K562 (cell line): ENCODE measurements around the gene SLC9A1. TPM values are rescaled to one million over a fixed set of nuclear protein-coding genes. Genes with fewer than 3 reads are reported as not detected.
A peak's percentile ranks its signal among the peaks of the same experiment; 100 is the strongest.

Experiments used
- CCNT2 ChIP-seq: IDR thresholded peaks from 2 replicates; pipeline ENCODE4 v1.6.1; 2011; ENCODE audit warnings: borderline replicate concordance, low read depth, mild to moderate bottlenecking, moderate library complexity, mixed read lengths, low read length; ENCODE audit not compliant: insufficient read length; ENCODE audit errors: extremely low read depth
- GATA2 ChIP-seq: sonication (generic); formaldehyde crosslinking; IDR thresholded peaks from 2 replicates; pipeline ENCODE4 v1.4.0; 2020; ENCODE audit warnings: mild to moderate bottlenecking, missing genetic modification reagents
- ILF3 ChIP-seq: fragments of 450-650 bp; IDR thresholded peaks from 2 replicates; pipeline ENCODE4 v1.6.1; 2018; ENCODE audit warnings: antibody characterized with exemption, mild to moderate bottlenecking, moderate library complexity, borderline replicate concordance
- NFE2L1 ChIP-seq: fragments of 450-650 bp; IDR thresholded peaks from 2 replicates; pipeline ENCODE4 v1.6.1; 2016; ENCODE audit warnings: missing genetic modification characterization, low read depth, mild to moderate bottlenecking, missing compliant biosample characterization, moderate library complexity, borderline replicate concordance
- NR4A1 ChIP-seq, 2 experiments: fragments of 250-450 bp in 1 of 2; fragments of 450-650 bp in 1 of 2; sonication (Bioruptor Pico) in 1 of 2; IDR thresholded peaks; 2 replicates each; pipeline versions ENCODE4 v1.4.0 to v1.6.1; 2016 to 2020; ENCODE audit warnings: mild to moderate bottlenecking in 2 of 2, missing compliant biosample characterization in 1 of 2, missing genetic modification characterization in 1 of 2, moderate library complexity in 1 of 2
- RBM15 ChIP-seq: fragments of 200-400 bp; formaldehyde crosslinking; IDR thresholded peaks from 2 replicates; pipeline ENCODE4 v1.6.1; 2018; ENCODE audit warnings: mild to moderate bottlenecking, low read length, moderate library complexity; ENCODE audit not compliant: insufficient read depth
- RFX5 ChIP-seq: IDR thresholded peaks from 2 replicates; pipeline ENCODE4 v1.6.1; 2011; ENCODE audit warnings: low read depth, mild to moderate bottlenecking, improper control_type of control experiment, low read length
- SIN3A ChIP-seq, 2 experiments: fragments of 150-350 bp in 1 of 2; IDR thresholded peaks; 2 replicates each; pipeline ENCODE4 v1.6.1; 2011 to 2016; ENCODE audit warnings: borderline replicate concordance in 2 of 2, low read depth in 2 of 2, low read length in 2 of 2, mild to moderate bottlenecking in 2 of 2, moderate library complexity in 2 of 2; ENCODE audit not compliant: control insufficient read depth in 1 of 2
- SRSF1 ChIP-seq: fragments of 200-400 bp; formaldehyde crosslinking; IDR thresholded peaks from 2 replicates; pipeline ENCODE4 v1.6.1; 2017; ENCODE audit warnings: mild to moderate bottlenecking, low read depth, low read length, moderate library complexity
- ZBTB11 ChIP-seq, 3 experiments: fragments of 200-800 bp in 1 of 3; fragments of 250-450 bp in 1 of 3; fragments of 450-650 bp in 1 of 3; sonication (Bioruptor Pico) in 1 of 3; sonication (Bioruptor generic) in 1 of 3; formaldehyde crosslinking in 1 of 3; IDR thresholded peaks; 2 replicates each; pipeline versions ENCODE4 v1.6.1 to v1.8.0; 2016 to 2022; ENCODE audit warnings: mild to moderate bottlenecking in 2 of 3, missing genetic modification characterization in 2 of 3, missing compliant biosample characterization in 1 of 3, moderate library complexity in 1 of 3
- ZNF133 ChIP-seq: fragments of 250-450 bp; sonication (Bioruptor Pico); IDR thresholded peaks from 2 replicates; pipeline ENCODE4 v1.4.0; 2020; ENCODE audit warnings: mild to moderate bottlenecking
- ZNF23 ChIP-seq: fragments of 250-450 bp; sonication (Bioruptor Pico); IDR thresholded peaks from 2 replicates; pipeline ENCODE4 v1.4.0; 2020; ENCODE audit warnings: mild to moderate bottlenecking
- ZNF584 ChIP-seq: fragments of 200-800 bp; sonication (Bioruptor generic); IDR thresholded peaks from 2 replicates; pipeline ENCODE4 v1.6.1; 2016; ENCODE audit warnings: low read depth, mild to moderate bottlenecking, missing genetic modification characterization, missing compliant biosample characterization
- ZNF76 ChIP-seq: fragments of 250-450 bp; sonication (Bioruptor Pico); IDR thresholded peaks from 2 replicates; pipeline ENCODE4 v1.4.0; 2020; ENCODE audit warnings: mild to moderate bottlenecking, moderate library complexity, borderline replicate concordance
- polyA plus RNA-seq, 8 experiments: library from polyadenylated mRNA; depleted of rRNA in 4 of 8; stranded (reverse) in 5 of 8; unstranded in 3 of 8; fragments of >200 nt; fragmentation: Nextera tagmentation in 2 of 8; fragmentation: Illumina TruSeq in 1 of 8; extraction: Ambion mirVana in 2 of 8; extraction: Trizol in 1 of 8; gene quantifications; 2 replicates each; pipeline versions ENCODE4 v1.2.1 to v1.2.3, GENCODE V29; 2011 to 2014; ENCODE audit warnings: inconsistent platforms in 1 of 8, missing spikeins in 1 of 8
- total RNA-seq, 7 experiments: library from RNA; depleted of rRNA in 6 of 7; stranded (reverse); fragments of >200 nt in 6 of 7; fragmentation: Illumina TruSeq in 2 of 7; extraction: Trizol in 2 of 7; gene quantifications; 2 replicates each; pipeline versions ENCODE4 v1.2.1 to v1.2.3, GENCODE V29; 2011 to 2021; ENCODE audit warnings: low replicate concordance in 1 of 7
- TF ChIP-seq, protein P1 (sequence below): fragments of 250-450 bp; sonication (Bioruptor Pico); IDR thresholded peaks from 2 replicates; pipeline ENCODE4 v1.8.0; 2021; ENCODE audit warnings: mild to moderate bottlenecking, moderate library complexity
- TF ChIP-seq, protein P2 (sequence below): IDR thresholded peaks from 2 replicates; pipeline ENCODE4 v1.6.1; 2012; ENCODE audit warnings: low read depth, low read length, improper control_type of control experiment, borderline replicate concordance
- TF ChIP-seq, protein P3 (sequence below): fragments of 450-650 bp; IDR thresholded peaks from 2 replicates; pipeline ENCODE4 v1.6.1; 2017; ENCODE audit warnings: mild to moderate bottlenecking, moderate library complexity

The SLC9A1 gene
- total and polyA plus RNA-seq, 9 of the 15 experiments (the other 6 are each of a cell fraction or from before 2014, with no cell fraction given) = 0.59 to 14.4 (median 2.0) TPM

- TF ChIP-seq, protein P1, sequence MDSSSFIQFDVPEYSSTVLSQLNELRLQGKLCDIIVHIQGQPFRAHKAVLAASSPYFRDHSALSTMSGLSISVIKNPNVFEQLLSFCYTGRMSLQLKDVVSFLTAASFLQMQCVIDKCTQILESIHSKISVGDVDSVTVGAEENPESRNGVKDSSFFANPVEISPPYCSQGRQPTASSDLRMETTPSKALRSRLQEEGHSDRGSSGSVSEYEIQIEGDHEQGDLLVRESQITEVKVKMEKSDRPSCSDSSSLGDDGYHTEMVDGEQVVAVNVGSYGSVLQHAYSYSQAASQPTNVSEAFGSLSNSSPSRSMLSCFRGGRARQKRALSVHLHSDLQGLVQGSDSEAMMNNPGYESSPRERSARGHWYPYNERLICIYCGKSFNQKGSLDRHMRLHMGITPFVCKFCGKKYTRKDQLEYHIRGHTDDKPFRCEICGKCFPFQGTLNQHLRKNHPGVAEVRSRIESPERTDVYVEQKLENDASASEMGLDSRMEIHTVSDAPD = no peak
- TF ChIP-seq ZNF76 (CRISPR knock-in tag) (no peak), RBM15 (no peak), CCNT2 (peak; percentile 23), ZBTB11 (CRISPR knock-in tag; IDR thresholded peaks at IDR 0.05) (peak in 1 of 3 experiments; percentile 53; a peak in 2 of 6 replicates), SRSF1 (no peak), NR4A1 (CRISPR knock-in tag; IDR thresholded peaks at IDR 0.05) (no peak), NR4A1 (tag; IDR thresholded peaks at IDR 0.05) (peak; percentile 69; the same call in 1 of the 2 replicates), ZNF133 (CRISPR knock-in tag) (no peak), ZNF584 (CRISPR knock-in tag) (no peak), RFX5 (no peak), ZNF23 (no peak), GATA2 (CRISPR knock-in tag) (peak; percentile 84), NFE2L1 (tag) (no peak), ILF3 (no peak), SIN3A (IDR thresholded peaks at IDR 0.05; ENCODE audit: borderline replicate concordance in 2 of 2, control insufficient read depth in 1 of 2, low read depth in 2 of 2, low read length in 2 of 2) (no peak)
- TF ChIP-seq, protein P2, sequence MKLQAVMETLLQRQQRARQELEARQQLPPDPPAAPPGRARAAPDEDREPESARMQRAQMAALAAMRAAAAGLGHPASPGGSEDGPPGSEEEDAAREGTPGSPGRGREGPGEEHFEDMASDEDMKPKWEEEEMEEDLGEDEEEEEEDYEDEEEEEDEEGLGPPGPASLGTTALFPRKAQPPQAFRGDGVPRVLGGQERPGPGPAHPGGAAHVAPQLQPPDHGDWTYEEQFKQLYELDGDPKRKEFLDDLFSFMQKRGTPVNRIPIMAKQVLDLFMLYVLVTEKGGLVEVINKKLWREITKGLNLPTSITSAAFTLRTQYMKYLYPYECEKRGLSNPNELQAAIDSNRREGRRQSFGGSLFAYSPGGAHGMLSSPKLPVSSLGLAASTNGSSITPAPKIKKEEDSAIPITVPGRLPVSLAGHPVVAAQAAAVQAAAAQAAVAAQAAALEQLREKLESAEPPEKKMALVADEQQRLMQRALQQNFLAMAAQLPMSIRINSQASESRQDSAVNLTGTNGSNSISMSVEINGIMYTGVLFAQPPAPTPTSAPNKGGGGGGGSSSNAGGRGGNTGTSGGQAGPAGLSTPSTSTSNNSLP = peak; percentile 74; the same call in 1 of the 2 replicates
- TF ChIP-seq, protein P3, sequence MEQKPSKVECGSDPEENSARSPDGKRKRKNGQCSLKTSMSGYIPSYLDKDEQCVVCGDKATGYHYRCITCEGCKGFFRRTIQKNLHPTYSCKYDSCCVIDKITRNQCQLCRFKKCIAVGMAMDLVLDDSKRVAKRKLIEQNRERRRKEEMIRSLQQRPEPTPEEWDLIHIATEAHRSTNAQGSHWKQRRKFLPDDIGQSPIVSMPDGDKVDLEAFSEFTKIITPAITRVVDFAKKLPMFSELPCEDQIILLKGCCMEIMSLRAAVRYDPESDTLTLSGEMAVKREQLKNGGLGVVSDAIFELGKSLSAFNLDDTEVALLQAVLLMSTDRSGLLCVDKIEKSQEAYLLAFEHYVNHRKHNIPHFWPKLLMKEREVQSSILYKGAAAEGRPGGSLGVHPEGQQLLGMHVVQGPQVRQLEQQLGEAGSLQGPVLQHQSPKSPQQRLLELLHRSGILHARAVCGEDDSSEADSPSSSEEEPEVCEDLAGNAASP = no peak
Measured at GRCh38 chr1:27074175-27074780, 80.6 kb downstream of the SLC9A1 start (continued).
